Left ventricle myocardium inferior (tissue), 1 donor: ENCODE results near the gene ARX. TPM values are rescaled to one million over a fixed set of nuclear protein-coding genes. Genes with fewer than 3 reads are reported as not detected.

Source experiments
- DNase-seq: peaks from one replicate; pipeline ENCODE4 v3.0.0-alpha.2; 2020
- H3K27ac ChIP-seq: fragments of 200-600 bp; replicated peaks from 2 replicates; pipeline ENCODE4 v1.8.0; 2021
- H3K27me3 ChIP-seq: fragments of 200-600 bp; 2 replicates; pipeline ENCODE4 v1.8.0; 2021; ENCODE audit warnings: low read depth
- H3K36me3 ChIP-seq: fragments of 200-600 bp; 2 replicates; pipeline ENCODE4 v1.8.0; 2021
- H3K4me1 ChIP-seq: fragments of 200-600 bp; 2 replicates; pipeline ENCODE4 v1.8.0; 2021
- H3K4me3 ChIP-seq: fragments of 200-600 bp; 2 replicates; pipeline ENCODE4 v1.8.0; 2021; ENCODE audit warnings: mild to moderate bottlenecking, moderate library complexity
- H3K9me3 ChIP-seq: fragments of 200-600 bp; replicated peaks from 2 replicates; pipeline ENCODE4 v1.8.0; 2021
- intact Hi-C: fragments of 100-400 bp; cut with micrococcal nuclease; formaldehyde crosslinking; loops from one replicate; pipeline ENCODE4 v1.11.0; 2022
- total RNA-seq: library from RNA; stranded (reverse); fragmentation: NEBNext Ultra II Directional; extraction: Animal tissue kit (Norgen Biotek cat#: 25700); gene quantifications from one replicate; pipeline ENCODE4 v1.2.1, GENCODE V29; 2021
- TF ChIP-seq, protein P1 (sequence below): fragments of 200-600 bp; IDR thresholded peaks from 2 replicates; pipeline ENCODE4 v1.8.0; 2021; ENCODE audit warnings: antibody characterized with exemption, mild to moderate bottlenecking, borderline replicate concordance
- donor health status: DM: no; HTN: yes; CAD: no; lungs with severe emphysema.

ARX gene
- total RNA-seq, 1 donor from 2014 or later = not detected

DNA sequence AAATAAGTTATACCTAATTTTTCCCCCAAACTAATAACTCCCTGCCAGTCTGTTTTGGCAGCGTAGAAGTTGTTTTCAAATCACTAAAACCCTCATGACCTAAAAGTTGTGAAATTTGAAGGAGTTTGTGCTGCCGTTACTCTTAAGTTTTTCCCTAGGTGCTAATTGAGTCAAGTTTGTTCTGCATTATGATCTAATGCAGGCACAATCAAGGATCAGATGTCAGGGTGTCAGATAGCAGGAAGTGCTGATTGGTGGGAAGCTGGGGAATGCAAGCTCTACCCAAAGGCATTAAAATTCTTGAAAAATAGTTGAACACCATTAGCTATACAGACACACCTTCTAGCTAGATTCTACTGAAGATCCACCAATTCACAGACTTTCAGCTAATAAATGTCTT, 51.9 kb downstream of the ARX start:
- H3K4me3 ChIP-seq = no peak overlapping the region
- no peak overlapping the region for H3K27ac ChIP-seq
- no peaks in the 10 kb centered on the region for H3K36me3 ChIP-seq
- TF ChIP-seq, protein P1, sequence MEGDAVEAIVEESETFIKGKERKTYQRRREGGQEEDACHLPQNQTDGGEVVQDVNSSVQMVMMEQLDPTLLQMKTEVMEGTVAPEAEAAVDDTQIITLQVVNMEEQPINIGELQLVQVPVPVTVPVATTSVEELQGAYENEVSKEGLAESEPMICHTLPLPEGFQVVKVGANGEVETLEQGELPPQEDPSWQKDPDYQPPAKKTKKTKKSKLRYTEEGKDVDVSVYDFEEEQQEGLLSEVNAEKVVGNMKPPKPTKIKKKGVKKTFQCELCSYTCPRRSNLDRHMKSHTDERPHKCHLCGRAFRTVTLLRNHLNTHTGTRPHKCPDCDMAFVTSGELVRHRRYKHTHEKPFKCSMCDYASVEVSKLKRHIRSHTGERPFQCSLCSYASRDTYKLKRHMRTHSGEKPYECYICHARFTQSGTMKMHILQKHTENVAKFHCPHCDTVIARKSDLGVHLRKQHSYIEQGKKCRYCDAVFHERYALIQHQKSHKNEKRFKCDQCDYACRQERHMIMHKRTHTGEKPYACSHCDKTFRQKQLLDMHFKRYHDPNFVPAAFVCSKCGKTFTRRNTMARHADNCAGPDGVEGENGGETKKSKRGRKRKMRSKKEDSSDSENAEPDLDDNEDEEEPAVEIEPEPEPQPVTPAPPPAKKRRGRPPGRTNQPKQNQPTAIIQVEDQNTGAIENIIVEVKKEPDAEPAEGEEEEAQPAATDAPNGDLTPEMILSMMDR = no peak
- no peaks in the 10 kb centered on the region for H3K4me1 ChIP-seq
- no peak for DNase-seq
- no peaks in the 10 kb centered on the region for H3K27me3 ChIP-seq
- intact Hi-C loops = no loop called here
- H3K9me3 ChIP-seq = no peaks in the 10 kb centered on the region

GRCh38 chrX:24961809-24962208, 54.0 kb downstream of the ARX start:
- no peak for DNase-seq
- TF ChIP-seq, protein P1 = no peak
- no peaks in the 10 kb centered on the region for H3K27me3 ChIP-seq
- intact Hi-C loops = no loop called here
- H3K4me1 ChIP-seq = no peaks in the 10 kb centered on the region
- no peak overlapping the region for H3K27ac ChIP-seq
- H3K9me3 ChIP-seq = no peaks in the 10 kb centered on the region
- H3K36me3 ChIP-seq = no peaks in the 10 kb centered on the region
- H3K4me3 ChIP-seq = no peak overlapping the region

DNA sequence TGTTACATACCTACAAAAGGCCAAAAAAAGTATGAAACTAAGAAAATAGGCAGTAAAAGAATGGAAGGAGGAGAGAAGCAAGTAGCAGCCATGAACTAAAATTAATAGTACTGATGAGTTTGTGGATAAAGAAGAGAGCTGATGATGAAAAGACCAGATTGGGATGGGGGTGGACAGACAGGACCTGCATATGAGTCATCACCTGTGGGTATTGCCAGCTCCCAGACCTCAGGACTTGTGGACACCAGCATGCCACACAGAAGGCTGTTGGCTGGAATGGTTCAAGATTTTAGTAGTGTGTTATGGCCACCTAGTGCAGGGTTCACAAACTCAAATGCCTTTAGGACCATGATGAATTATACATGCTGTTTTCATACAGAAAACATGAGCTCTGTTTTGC, 58.9 kb downstream of the ARX start:
- no peak overlapping the region for H3K27ac ChIP-seq
- H3K4me1 ChIP-seq = no peaks in the 10 kb centered on the region
- DNase-seq = no peak
- H3K36me3 ChIP-seq = no peaks in the 10 kb centered on the region
- H3K4me3 ChIP-seq = no peak overlapping the region
- no peaks in the 10 kb centered on the region for H3K9me3 ChIP-seq
- H3K27me3 ChIP-seq = no peaks in the 10 kb centered on the region
- TF ChIP-seq, protein P1 = no peak
- intact Hi-C loops = no loop called here

- Histone ChIP-seq H3K36me3 (no peaks in the 10 kb centered on the region), H3K27ac (no peak overlapping the region), H3K9me3 (no peaks in the 10 kb centered on the region), H3K4me1 (no peaks in the 10 kb centered on the region), H3K27me3 (no peaks in the 10 kb centered on the region), H3K4me3 (no peak overlapping the region)
- intact Hi-C loops = no loop called here
- no peak for DNase-seq
- TF ChIP-seq, protein P1 = no peak
Observed at GRCh38 chrX:24955372-24955930, 60.3 kb downstream of the ARX start.

DNA sequence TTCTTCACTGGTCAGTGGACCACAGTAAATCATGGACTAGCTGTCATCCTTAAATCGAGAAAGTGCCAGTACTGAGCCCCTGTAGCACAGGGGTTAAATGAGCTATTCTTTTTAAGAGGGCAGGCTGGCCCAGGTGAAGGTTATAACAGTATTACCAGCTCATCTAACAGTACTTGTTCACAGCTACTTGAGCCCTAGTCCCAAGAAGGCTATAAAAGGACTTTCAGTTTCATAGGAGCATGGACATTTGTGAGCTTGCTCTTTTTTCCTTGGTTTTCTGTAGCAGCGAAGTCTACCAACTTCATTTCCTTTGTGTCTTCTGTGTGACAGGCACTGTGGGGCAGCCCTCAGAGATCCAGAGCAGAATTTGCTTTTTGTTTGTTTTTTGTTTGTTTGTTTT, 61.0 kb downstream of the ARX start:
- Histone ChIP-seq H3K4me1 (no peaks in the 10 kb centered on the region), H3K36me3 (no peaks in the 10 kb centered on the region), H3K4me3 (no peak overlapping the region), H3K9me3 (no peaks in the 10 kb centered on the region), H3K27ac (no peak overlapping the region), H3K27me3 (no peaks in the 10 kb centered on the region)
- intact Hi-C loops = no loop called here
- no peak for DNase-seq
- TF ChIP-seq, protein P1 = no peak
